Gastrocnemius medialis (tissue), 4 donors: ENCODE data around the gene OR10D3.

ENCODE experiments used
- POLR2A ChIP-seq, 2 donors: fragments of 450-650 bp; IDR thresholded peaks; one replicate each; pipeline ENCODE4 v1.6.1; 2017; ENCODE audit warnings: antibody characterized with exemption in 2 of 2, mild to moderate bottlenecking in 2 of 2, moderate library complexity in 2 of 2
- TF ChIP-seq, protein P1 (sequence below), 5 experiments: fragments of 450-650 bp in 3 of 5; fragments of 200-600 bp in 2 of 5; sonication (generic) in 2 of 5; IDR thresholded peaks in 4 of 5; conservative IDR thresholded peaks in 1 of 5; 1 replicate in 4 of 5; 2 replicates in 1 of 5; pipeline ENCODE4 v1.5.1; 2016 to 2019; ENCODE audit warnings: antibody characterized with exemption in 5 of 5, mild to moderate bottlenecking in 3 of 5, moderate library complexity in 3 of 5

DNA sequence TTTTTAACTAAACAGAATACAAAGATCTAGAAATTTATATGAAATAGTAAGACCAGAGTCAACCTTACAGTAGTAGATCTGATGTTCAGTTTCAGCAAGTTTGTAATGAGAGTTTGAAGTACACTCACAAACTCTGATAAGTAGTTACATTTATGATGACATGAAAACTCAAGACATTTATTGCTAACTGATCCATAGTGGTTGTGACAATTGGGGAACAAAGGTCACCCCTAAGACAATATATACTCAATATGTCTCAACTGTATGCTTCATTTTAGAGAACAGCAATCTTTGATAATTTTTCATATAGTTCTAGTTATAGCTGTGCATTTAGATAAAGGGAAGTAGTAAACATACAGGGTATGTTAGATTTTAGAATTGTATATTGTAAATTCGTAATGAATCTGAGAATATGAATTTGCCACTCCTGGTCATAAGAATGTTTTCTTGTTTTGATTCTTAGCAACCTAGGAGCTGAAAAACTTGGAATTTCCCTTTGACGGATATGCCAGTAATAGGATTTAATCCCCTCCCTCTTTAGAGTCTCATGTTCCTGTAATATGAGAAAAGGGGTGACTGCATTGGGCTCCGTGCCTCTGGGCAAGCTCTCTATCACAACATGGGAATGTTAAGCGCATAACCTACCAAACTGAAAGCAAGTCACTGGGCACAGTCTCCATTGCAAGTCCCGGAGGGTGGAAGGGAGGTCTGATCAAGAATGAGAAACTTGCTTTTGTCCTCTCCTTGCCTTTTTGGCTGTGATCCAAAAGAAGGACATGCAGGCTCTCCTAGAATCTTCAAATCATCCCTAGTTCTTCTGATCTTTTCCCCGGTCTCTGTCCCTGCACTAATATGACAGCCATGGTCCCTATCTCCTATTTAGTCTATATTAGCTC lies 11.4 kb downstream of the OR10D3 start:
- TF ChIP-seq, protein P1, sequence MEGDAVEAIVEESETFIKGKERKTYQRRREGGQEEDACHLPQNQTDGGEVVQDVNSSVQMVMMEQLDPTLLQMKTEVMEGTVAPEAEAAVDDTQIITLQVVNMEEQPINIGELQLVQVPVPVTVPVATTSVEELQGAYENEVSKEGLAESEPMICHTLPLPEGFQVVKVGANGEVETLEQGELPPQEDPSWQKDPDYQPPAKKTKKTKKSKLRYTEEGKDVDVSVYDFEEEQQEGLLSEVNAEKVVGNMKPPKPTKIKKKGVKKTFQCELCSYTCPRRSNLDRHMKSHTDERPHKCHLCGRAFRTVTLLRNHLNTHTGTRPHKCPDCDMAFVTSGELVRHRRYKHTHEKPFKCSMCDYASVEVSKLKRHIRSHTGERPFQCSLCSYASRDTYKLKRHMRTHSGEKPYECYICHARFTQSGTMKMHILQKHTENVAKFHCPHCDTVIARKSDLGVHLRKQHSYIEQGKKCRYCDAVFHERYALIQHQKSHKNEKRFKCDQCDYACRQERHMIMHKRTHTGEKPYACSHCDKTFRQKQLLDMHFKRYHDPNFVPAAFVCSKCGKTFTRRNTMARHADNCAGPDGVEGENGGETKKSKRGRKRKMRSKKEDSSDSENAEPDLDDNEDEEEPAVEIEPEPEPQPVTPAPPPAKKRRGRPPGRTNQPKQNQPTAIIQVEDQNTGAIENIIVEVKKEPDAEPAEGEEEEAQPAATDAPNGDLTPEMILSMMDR (IDR thresholded peaks at IDR 0.05 in 4 of 5, conservative IDR thresholded peaks at IDR 0.05 in 1 of 5), result no peak
- TF ChIP-seq POLR2A (IDR thresholded peaks at IDR 0.05), result no peak
